ENCODE results near the gene UGT1A5.

The UGT1A5 gene

GRCh38 chr2:233814056-233814835 lies 101.5 kb downstream of the UGT1A5 start:
- ChIA-PET CTCF (interaction anchor here (1.4 kb wide), 1 partner anchor 366 kb away, joined by 4 read pairs; no protein-coding TSS in a partner anchor), POLR2A (no interaction called here)
- H3K4me3 ChIP-seq (ENCODE audit: low read depth, low read length), result no peak overlapping the region
- no peak for TF ChIP-seq CTCF (IDR thresholded peaks at IDR 0.05; ENCODE audit: insufficient read depth, low read length, missing control alignments)
- DNase-seq (ENCODE audit: low read depth, low spot score), result no peak

DNA sequence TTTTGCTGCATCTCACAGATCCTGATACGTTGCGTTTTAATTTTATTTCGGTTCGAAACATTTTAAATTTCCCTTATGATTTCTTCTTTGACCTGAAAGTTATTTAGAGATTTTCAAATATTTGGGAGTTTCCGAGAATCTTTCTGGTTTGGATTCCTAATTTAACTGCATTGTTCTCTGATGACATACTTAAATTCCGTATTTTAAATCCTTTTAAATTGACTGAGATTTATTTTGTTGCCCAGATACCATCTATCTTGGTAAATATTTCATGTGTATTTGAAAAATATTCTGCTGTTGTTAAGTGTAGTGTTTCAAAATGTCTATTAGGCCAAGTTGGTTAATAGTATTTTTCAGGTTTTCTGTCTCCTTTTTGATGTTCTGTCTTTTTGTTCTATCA lies 103.2 kb downstream of the UGT1A5 start:
- TF ChIP-seq CTCF (IDR thresholded peaks at IDR 0.05; ENCODE audit: insufficient read depth, low read length, missing control alignments), result no peak
- ChIA-PET POLR2A (no interaction called here), CTCF (no interaction called here)
- H3K4me3 ChIP-seq (ENCODE audit: low read depth, low read length), result no peak overlapping the region
- no peak for DNase-seq (ENCODE audit: low read depth, low spot score)

GRCh38 chr2:233816334-233816733 lies 103.6 kb downstream of the UGT1A5 start:
- POLR2A ChIA-PET, result no interaction called here
- H3K4me3 ChIP-seq (ENCODE audit: low read depth, low read length), result no peak overlapping the region
- DNase-seq (ENCODE audit: low read depth, low spot score), result no peak
- CTCF ChIA-PET, result no interaction called here
- TF ChIP-seq CTCF (IDR thresholded peaks at IDR 0.05; ENCODE audit: insufficient read depth, low read length, missing control alignments), result no peak

- DNase-seq (ENCODE audit: low read depth, low spot score), result no peak
- ChIA-PET POLR2A (no interaction called here), CTCF (no interaction called here)
- TF ChIP-seq CTCF (IDR thresholded peaks at IDR 0.05; ENCODE audit: insufficient read depth, low read length, missing control alignments), result no peak
- no peak overlapping the region for H3K4me3 ChIP-seq (ENCODE audit: low read depth, low read length)
Observed at GRCh38 chr2:233816771-233817170, 104.1 kb downstream of the UGT1A5 start.

DNA sequence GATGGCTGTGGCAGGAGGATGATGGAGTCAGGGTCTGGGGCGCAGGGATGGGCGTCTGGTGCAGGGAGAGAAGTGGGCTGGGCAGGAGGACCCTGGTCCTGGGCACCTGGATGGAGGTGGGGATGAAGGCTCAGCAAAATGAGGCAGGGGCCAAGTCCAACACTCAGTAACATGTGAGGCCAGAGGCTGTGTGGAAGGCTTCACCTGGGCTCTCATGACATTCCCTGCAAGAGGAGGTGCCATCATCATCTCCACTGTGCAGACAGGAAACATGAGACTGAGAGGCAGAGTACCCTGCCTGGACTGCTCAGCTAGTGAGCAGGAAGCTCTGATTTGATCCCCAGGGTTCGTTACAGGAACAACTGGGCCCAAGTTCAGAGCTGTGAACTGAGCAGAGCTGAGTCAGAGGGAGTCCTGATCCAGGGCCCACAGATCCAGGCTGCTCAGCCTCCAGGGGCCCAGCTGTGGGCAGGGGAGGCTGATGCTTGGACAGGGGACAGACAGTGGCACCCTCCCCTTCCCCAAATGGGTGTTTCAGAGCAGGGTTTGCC lies 104.7 kb downstream of the UGT1A5 start:
- DNase-seq (ENCODE audit: low read depth, low spot score), result no peak
- ChIA-PET CTCF (no interaction called here), POLR2A (no interaction called here)
- no peak for TF ChIP-seq CTCF (IDR thresholded peaks at IDR 0.05; ENCODE audit: insufficient read depth, low read length, missing control alignments)
- no peak overlapping the region for H3K4me3 ChIP-seq (ENCODE audit: low read depth, low read length)

- no peak for TF ChIP-seq CTCF (IDR thresholded peaks at IDR 0.05; ENCODE audit: insufficient read depth, low read length, missing control alignments)
- ChIA-PET CTCF (no interaction called here), POLR2A (no interaction called here)
- DNase-seq (ENCODE audit: low read depth, low spot score), result no peak
- H3K4me3 ChIP-seq (ENCODE audit: low read depth, low read length), result no peak overlapping the region
Observed at GRCh38 chr2:233817995-233818638, 105.4 kb downstream of the UGT1A5 start.
